HEK293T (cell line): Measurements from ENCODE around the gene LINC01488.

Experiments used
- BHLHE40 ChIP-seq: fragments of 450-650 bp; IDR thresholded peaks from 2 replicates; pipeline ENCODE4 v1.6.1; 2016; ENCODE audit warnings: mild to moderate bottlenecking, moderate library complexity, borderline replicate concordance
- FOXM1 ChIP-seq: fragments of 450-650 bp; IDR thresholded peaks from 2 replicates; pipeline ENCODE4 v1.6.1; 2017; ENCODE audit warnings: mild to moderate bottlenecking, borderline replicate concordance
- SP1 ChIP-seq: fragments of 450-650 bp; IDR thresholded peaks from 2 replicates; pipeline ENCODE4 v1.6.1; 2017
- TARDBP ChIP-seq: fragments of 450-650 bp; IDR thresholded peaks from 2 replicates; pipeline ENCODE4 v1.6.1; 2016

DNA sequence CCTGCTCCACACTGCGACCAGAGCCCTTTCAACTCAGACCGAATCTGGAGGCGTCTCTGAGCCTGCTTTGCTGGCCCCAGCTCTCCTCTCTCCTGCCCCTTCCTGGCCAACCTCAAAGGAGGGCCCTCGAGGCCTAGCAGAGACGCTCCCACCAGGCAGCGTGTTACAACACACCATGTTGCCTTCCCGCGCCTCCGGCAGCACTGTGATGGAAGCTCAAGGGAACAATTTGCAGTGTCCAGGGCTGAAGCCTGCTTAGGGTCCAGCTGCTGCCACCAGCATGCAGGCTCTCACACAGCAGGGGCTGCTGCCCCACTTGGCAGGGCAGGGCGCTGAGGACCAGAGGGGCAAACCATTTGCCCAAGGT lies 18.4 kb downstream of the LINC01488 start:
- no peak for TF ChIP-seq SP1
- TF ChIP-seq BHLHE40 = no peak
- TF ChIP-seq TARDBP = no peak
- no peak for TF ChIP-seq FOXM1
